Amniotic stem cell (primary cell): ENCODE measurements around the gene MAP7.
A peak's percentile ranks its signal among the peaks of the same experiment; 100 is the strongest.
"Not testable (repeated sequence)": the region's sequence is repeated elsewhere in the genome, so short reads cannot be mapped to it uniquely, and the experiment has no call there.

Experiments
- DNase-seq: peaks from one replicate; lab custom pipeline; 2025; lab: John Stamatoyannopoulos, UW

MAP7 gene

DNA sequence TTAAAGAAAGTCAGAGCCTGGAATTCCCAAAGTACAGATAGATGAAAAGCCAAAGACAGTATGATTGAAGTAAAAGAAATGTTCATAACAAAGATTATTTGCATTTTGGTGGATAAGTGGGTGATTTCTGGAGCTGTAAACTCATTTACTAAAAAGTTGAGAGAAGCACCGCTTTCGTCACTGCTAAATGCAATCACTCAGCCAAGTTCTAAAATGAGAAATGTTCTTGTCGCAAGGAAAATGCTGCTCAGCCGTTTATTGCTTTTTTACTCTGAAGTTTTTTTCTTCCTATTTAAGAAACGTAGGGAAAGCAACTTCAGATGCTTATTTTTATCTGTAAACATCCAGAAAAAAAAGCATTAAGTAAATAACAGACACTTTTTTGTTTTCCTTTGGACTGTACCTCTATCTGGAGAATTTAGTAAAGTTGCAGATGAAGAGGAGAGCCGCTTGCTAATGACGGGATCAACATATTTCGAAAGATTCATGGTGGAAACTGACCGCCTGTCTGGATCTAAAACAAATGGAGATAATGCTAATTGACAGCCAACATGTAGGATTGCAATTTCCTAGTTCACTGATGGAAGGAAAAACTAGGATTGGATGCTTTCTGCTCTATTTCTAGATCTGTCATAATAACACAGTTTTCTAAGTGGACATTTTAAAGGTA, 166.8 kb downstream of the MAP7 start:
- DNase-seq = no peak

DNA sequence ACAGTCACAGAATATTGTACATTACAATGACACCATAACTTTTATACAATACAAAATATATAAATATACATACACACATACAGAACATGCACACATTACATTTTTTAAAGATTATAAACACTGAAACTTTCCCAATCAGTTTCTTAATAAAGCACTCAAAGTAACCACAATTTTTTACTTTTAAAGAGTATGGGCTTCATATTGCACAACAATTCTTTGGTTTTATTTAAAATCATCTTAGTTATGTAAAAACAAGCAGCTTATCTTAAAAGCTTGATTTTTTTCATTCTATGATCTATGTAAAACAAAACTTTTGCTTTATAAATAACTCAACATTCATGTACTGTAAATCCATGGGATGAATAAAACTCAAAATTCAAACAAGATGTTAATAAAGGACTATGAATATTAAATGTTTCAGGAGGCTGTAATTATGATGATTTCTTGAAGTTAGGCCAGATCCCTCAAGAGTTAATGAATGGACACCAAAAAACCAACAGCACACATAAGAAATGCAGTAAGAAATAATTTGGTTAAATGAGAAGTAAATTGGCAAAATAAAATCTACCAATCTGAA, 167.5 kb downstream of the MAP7 start:
- no peak for DNase-seq

DNA sequence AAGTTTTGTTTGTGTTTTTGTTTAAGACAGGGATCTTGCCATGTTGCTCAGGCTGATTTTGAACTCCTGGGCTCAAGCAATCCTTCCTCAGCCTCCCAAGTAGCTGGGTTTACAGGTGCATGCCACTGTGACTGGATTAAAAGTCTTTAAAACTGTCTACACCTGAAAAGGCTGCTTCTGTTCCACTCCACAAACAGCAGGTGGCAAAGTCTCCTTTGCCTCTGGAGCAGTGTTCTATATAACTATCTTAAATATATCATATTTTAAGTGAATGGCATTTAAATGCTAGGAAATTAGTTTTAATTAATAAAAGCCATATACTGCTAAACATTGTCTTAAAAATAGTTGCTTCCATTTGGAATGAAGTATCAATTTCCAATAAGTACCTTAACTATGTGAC, 171.3 kb downstream of the MAP7 start:
- DNase-seq = no peak

DNA sequence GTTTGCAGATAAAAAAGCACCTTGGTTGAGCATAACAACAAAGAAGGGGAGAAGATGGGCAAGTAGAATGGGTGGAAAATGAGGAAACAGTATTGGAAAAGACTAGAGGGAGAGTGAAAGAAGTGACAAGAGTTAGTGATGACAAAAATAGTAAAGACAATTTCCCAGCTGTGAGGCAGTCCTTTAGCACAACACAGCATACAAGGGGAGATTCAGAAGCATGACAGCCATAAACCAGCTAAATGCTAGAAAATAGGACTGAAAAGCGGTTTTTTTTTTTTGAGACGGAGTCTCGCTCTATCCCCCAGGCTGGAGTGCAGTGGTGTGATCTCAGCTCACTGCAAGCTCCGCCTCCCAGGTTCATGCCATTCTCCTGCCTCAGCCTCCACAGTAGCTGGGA, 174.4 kb downstream of the MAP7 start:
- not testable (repeated sequence) for DNase-seq

DNA sequence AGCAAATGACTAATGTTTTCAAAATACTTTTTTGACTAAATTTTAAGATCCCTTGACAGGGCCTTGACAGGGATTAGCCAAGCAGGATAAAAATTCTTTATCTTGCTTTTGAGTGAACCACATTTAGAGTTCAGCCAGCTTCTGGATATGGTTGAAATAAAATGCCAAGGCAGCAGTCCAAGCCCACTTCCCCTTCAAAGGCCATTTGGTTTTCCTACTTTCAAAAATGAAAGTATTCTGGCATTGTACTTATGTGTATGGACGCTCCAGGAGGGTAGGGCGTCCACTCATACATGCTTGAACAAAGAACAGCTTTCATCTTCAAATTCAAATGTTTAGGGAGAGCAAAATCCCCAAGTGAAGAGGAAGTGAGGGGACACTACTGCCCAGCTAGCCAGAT, 178.3 kb downstream of the MAP7 start:
- no peak for DNase-seq

DNA sequence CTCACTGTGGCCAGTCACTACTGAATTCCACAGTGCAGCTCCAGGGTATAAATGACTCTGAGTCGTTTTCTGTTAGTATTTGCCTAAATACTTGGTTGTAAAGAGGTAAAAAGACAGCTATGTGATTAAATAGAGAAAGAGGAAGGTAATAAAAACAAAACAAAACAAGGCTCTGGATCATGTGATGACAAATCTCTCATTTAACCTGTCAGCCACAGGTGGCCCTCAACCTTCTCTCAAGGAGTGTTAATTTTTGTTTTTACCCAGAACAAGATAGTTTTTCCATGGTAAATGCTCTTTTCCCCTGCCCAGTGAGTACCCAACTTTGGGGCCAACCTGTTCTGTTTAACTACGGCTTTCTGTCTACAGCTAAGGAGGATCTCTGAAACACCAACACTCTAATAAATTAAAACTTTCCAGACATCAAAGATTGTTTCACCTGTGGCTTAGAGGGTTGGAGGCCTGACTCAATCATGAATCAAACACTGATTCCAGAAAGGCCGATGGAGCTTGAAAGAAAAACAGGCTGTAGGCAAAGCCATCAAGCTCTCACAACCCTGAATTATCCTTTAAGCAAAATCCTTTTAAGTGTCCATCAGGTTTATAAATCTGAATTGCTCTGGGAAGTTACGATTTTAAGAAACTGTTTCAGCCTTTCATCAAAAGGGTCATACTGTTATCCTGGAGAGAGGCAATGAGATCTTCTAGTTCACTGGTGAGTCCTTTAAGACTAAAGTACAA, 179.1 kb downstream of the MAP7 start:
- no peak for DNase-seq

DNA sequence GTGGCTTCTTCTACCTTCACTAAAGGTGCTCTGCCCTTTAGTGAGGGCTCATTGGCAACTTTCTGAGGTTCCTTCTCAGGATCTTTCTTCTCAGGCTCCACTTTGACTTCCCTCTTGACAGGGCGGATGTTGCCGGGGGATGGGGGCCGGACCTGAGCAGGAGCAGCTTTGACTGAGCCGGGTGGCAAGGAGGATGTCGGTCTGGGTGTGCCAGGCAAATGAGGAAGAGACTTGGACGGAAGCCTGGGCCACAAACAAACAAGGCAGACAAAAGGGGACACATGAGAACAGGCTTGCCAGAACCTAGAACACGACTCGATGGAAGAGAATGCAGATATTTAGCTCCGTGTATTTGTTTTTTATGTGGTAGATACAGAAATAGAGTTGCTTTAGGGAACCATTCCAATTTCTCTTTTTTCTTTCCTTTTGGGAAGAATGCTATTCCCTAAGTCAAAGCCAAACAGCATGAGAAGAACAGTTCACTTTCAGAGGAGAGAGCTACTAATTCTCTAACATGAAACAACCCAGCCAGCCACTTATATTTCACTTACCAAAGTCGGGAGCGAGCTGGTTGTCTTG, 184.4 kb downstream of the MAP7 start:
- no peak for DNase-seq

DNA sequence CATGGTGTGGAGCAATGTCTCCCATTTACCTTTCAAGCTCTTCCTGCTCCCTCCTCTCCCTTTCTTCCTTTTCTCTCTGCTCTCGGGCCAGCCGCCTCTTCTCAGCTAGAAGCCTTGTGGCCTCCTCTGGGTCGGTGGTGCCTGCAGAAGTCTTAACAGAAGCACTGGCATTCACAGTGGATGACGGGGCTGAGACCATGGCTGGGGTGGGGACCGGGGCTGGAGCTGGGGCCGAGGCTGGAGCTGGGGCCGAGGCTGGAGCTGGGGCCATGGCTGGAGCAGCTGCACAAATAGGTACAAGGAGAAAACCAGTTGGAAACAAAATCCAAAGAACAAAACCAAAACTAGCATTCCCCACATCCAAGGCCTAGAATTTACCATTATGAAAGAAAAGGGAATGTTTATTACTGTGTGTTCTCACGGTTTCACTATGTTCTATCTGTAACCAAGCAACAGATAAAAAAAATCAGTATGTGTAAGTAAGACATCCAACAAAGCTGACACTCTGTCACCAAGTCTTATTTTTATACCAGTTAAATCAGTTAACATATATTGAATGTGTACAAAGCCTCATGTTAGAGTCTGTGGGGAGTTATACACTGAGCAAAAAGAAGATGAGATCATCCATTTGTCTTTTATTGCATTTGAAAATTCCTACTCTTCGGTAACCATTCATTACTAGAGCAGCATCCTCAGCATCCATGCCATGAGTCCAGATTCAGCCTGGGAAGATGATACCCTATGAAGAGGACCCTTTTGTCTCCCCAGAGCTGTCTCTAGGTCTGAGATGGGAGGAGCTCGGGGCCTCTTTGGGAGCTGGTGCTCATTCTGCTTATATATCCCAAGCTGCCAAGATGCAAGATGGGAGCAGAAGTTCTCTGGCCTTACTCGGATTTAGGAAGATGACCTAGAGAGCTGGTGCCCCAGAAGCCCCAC, 187.5 kb downstream of the MAP7 start:
- DNase-seq = no peak

DNA sequence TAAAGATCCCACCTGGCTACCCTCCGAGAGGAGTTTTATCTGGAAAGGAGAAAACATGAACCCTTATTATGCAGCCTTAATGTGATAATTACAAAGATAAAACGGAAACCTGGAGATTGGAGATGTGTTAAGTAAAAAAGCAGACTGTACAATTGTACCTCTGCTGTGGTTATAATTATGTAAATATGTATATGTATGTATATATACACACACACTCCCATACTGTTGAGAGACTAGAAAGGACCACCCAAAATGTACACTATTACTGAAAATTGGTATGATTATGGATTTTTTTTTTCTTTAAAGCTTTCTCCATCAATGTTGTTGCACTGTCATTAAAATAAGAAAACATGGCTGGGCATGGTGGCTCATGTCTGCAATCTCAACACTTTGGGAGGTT, 188.4 kb downstream of the MAP7 start:
- no peak for DNase-seq

DNA sequence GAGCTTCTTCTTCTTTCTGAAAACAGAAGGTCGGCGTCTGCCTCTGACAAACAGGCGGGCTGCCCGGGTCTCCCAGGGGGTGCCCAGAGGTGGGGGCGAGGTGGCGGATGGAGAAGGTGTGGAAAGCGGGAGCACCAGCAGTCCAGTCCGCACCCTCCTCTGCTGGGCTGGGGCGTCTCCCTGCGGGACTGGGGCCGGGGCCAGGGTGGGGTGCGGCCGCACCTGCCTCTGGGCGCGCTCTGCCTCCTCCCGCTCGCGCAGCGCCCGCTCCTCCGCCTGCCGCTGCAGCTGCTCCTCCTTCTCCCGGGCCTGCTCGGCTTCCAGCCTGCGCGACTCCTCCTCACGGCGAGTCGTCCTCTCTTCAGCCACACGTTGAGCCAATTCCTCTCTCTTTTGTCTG, 189.4 kb downstream of the MAP7 start:
- no peak for DNase-seq

DNA sequence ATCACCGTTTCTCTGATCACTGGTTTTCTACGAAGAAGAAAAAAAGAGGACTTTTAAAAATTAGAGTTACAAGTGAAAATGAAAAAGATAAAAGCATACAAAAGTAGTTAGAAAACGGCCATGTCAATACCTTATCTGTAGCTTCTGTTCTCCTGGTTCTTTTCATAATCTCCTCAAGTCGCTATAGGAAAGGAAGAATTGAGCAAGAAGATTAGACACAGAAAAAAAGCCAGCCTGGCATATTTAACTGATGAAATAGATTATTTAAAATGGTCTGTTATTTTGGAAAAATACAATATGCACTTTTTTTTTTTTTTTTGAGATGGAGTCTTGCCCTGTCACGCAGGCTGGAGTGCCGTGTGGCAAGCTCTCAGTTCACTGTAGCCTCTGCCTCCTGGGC, 190.4 kb downstream of the MAP7 start:
- no peak for DNase-seq

DNA sequence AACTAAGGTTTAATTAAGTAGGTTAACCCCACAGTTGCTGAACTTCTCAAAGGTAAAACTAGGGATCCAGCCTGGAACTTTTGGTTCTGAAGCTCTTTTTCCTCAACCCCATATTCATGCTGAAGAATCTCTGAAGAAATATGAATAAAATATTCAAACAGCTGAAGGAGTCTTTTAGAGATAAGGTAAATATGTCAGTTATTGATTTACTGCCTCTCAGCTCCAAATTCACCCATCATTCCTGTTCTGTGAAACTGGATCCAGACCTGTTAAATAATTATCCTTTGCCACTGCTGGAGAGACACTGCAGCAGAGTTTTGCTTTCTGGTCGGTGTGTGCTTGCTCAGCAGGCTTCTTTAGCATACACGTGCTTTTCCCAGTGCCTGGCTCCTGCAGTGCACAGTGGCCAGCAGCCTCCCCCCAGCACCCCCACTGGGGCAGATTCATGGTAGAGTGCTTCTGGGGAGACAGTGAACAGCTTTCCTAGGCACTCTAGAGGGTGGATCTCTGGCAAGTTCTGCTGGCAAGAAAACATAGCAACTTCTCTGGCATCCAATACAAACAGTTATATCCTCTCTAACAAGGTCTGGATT, 198.6 kb downstream of the MAP7 start:
- DNase-seq = no peak

DNA sequence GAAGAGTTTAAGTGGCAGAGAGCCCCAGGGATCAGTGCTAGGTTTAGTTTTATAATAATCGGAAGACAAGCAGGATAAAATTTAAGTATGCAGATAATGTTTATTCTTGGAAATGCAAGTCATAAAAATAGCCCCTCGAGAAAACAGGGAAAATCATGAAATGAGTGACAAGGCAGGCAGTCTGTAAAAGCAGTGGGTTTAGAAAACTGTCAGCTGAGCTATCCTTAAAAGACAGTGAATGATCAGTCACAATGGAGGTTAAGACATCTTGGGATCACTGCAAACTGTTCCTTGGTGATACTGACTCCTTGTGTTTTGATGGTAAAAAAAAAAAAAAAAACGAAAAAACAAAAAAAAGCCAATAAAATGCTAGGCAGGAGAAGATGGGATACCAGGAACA, 199.3 kb downstream of the MAP7 start:
- no peak for DNase-seq

DNA sequence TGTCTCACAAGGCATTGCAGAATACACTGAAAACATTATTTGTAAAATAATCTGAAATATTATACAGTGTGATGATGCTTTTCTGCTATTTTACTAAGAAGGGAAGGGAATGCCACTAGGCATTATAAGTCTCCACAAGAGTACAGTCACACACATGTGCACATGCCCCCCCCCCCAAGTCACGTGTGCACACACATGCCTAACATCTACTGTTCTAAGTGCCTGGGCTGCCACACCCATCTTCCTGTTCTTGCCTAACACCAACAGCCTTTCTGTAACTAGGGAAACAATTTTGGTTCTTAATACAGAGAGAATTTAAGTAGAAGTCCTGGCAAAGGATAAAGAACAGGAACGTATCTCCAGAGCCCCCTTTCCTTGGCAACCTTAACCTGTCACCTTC, 202.4 kb downstream of the MAP7 start:
- DNase-seq = no peak

DNA sequence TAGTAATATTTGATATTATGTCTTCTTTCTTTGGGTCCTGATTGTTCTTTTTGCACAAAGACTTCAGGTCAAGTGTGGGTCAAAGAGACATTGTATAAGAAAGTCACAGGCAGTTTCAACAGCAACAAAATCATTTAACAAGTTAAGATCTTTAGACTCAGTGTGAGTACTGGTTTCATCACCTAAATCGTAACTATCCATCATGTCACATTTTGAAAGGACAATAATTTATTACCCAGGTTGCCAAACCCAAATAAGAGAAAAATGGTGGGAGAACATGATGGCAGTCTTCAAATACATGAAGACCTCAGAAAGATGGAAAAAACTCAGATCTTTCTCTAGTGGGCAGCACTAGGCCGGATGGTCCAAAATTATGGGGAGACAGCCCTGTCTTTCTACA, 205.1 kb downstream of the MAP7 start:
- no peak for DNase-seq

DNA sequence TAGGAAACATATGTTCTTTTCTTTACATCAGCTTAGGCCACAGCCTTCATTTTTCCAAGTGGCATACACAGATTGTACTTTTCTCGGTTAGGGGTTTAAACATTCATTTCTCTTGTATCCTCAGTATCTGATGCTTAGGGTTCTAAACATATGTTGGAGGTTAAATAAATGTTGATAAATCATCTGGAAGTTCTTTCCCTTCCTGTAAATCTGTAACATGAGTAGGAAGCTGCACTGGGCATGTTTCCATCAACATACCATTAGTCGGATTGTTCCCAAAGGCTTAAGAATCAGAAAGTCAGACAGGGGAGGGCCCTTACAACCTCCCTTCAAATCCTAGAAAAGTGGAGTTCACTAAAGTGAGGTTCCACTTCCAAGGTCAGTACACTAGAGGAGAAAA, 205.8 kb downstream of the MAP7 start:
- peak; percentile 45 for DNase-seq

DNA sequence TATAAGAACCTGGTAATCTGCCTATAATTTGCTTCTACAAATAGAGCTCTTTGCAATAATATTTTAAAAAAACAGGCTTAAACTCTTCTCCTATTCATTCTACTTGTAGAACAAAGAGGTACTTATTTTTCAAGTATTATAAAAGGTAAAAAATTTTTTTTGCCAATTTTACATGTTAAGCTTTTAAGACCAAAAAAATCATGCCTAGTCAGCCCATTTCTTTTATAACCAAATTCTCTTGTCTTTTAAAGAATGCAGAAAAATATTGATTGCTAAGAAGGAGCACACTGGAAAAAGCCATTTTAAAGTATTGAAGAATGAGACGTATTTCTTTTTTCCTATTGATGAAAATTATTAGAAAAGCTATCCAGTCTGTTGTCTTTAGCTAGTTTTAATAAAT, 206.5 kb downstream of the MAP7 start:
- DNase-seq = no peak

DNA sequence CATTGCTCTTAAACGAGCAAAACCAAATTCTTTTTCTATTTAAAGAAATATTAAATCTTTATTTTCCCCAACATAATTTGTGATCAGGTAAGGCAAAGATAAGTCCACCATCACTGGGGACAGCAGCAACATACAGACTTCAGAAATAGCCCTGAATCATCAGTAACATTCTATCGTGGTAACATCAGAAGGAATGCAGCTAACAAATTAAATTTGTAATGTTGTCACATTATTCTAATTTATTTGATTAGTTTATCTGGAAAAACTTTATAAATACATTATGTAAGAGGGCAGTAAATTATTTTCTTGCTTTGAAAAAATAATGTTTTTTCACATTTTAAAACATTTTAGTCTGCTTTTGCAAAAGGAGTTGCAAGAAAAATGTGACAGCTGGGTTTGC, 206.9 kb downstream of the MAP7 start:
- no peak for DNase-seq

DNA sequence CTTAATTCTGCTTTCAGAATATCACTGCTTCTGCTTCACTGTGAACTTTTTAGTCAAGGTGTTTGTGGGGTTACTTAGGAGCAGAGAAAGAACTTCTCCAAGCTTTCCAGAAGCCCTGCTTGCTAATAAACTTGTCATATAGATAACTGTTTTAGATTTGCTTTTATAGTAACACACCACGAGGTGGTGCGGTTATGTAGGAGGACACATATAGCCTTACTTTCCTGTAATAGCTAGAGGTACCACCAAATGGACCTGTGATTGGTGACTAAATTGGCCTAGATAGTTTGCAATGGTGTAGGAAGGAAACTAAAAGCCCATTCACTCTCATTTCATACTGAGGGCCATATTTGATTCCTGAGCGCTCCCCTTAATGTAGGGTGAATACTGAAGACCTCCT, 208.3 kb downstream of the MAP7 start:
- DNase-seq = no peak

DNA sequence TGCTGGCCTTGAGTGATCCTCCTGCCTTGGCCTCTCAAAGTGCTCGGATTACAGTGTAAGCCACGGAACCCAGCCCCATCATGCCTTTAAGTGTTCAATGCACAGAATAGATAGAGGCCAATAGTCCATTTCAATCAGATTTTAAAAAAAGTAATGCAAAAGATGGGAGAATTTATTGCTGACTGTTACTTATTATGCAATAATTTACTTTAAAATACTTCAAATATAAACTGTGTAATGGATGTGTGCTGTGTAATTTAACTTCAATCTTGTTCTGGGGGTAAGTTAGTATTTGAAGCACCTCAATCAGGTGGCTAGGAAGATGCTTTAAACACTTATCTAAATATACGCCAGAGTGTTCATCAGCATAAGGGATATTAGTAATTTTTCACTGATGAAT, 208.9 kb downstream of the MAP7 start:
- no peak for DNase-seq

DNA sequence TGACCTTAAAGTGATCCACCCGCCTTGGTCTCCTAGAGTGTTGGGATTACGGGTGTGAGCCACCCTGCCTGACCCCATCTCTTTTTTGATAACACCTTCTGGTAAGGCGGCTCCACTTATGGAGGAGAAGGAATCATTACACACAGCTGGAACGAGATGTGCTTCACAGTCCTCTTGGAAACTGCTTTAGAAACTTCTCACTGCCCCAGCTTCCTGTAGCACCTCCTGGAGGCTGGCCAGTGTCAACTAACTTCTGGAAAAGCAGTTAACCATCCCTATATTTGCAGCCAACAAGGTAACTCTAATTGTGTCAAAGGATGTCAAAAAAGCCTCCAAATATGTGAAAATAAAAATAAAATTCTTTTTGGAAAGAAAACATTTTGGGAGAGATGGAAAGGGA, 211.7 kb downstream of the MAP7 start:
- DNase-seq = no peak

DNA sequence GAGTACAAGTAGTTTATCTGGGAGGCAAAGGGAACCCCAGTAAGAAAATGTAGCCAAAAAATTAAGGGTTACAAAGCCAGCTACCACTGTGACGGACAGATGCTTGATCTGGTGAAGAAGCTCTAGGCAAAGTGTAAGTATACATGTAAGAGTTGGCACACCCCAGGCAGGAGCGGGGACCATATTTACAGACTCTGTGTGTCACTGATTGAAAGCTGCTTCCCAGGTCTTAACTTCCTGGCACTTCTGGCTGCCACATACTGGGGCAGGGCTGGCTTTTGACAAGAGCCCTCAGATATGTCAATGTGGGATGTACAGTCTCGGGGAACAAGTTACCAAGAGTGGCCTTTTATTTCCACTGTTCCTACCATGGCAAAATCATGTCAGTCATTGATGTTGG, 212.6 kb downstream of the MAP7 start:
- DNase-seq = no peak
